DND-41 (cell line): ENCODE measurements around the gene THBS4.

ENCODE experiments used
- ATAC-seq: fragments of 200-7000 bp; cut with Tn5 transposase; 3 replicates; pipeline ENCODE4 v1.9.1; 2021; ENCODE audit warnings: low read depth; ENCODE audit not compliant: insufficient read depth
- DNase-seq: peaks from one replicate; pipeline ENCODE4 v3.0.0-alpha.2; 2020
- H2AFZ ChIP-seq: 2 replicates; pipeline ENCODE4 v1.6.0; 2012; ENCODE audit warnings: low read depth, low read length
- H3K27ac ChIP-seq: 2 replicates; pipeline ENCODE4 v1.5.1; 2012; ENCODE audit warnings: low read length, inconsistent platforms
- H3K27me3 ChIP-seq: fragments of 200-600 bp; sonication (generic); 2 replicates; pipeline ENCODE4 v1.6.0; 2012; ENCODE audit warnings: low read length, mild to moderate bottlenecking, inconsistent platforms; ENCODE audit not compliant: insufficient read depth, poor library complexity
- H3K36me3 ChIP-seq: 2 replicates; pipeline ENCODE4 v1.5.1; 2012; ENCODE audit warnings: low read length, inconsistent platforms; ENCODE audit not compliant: insufficient read depth
- H3K4me1 ChIP-seq: 2 replicates; pipeline ENCODE4 v1.5.1; 2012; ENCODE audit warnings: mild to moderate bottlenecking, low read length; ENCODE audit not compliant: insufficient read depth
- H3K4me2 ChIP-seq: 2 replicates; pipeline ENCODE4 v1.6.0; 2012; ENCODE audit warnings: mild to moderate bottlenecking, moderate library complexity, low read length, inconsistent platforms; ENCODE audit not compliant: insufficient read depth
- H3K4me3 ChIP-seq, 2 experiments: fragments of 200-600 bp in 1 of 2; shearing (Covaris generic) in 1 of 2; 2 replicates each; pipeline ENCODE4 v1.5.1; 2012 to 2016; ENCODE audit warnings: inconsistent platforms in 2 of 2, low read length in 2 of 2, mild to moderate bottlenecking in 2 of 2, low read depth in 1 of 2, moderate library complexity in 1 of 2
- H3K79me2 ChIP-seq: 2 replicates; pipeline ENCODE4 v1.6.0; 2012; ENCODE audit warnings: low read length, inconsistent platforms; ENCODE audit not compliant: insufficient read depth
- H3K9ac ChIP-seq: 2 replicates; pipeline ENCODE4 v1.6.0; 2012; ENCODE audit warnings: low read depth, mild to moderate bottlenecking, inconsistent platforms, low read length, moderate library complexity
- H3K9me3 ChIP-seq: 2 replicates; pipeline ENCODE4 v1.5.1; 2012; ENCODE audit warnings: low read length, moderate library complexity, mild to moderate bottlenecking, inconsistent platforms; ENCODE audit not compliant: insufficient read depth, severe bottlenecking
- H4K20me1 ChIP-seq: 2 replicates; pipeline ENCODE4 v1.6.0; 2012; ENCODE audit warnings: low read length; ENCODE audit not compliant: insufficient read depth
- EZH2 ChIP-seq: IDR thresholded peaks from 3 replicates; pipeline ENCODE4 v1.6.1; 2012; ENCODE audit warnings: borderline replicate concordance, low read depth, mild to moderate bottlenecking, moderate library complexity, low read length, inconsistent platforms; ENCODE audit not compliant: severe bottlenecking
- TF ChIP-seq, protein P1 (sequence below): IDR thresholded peaks from 2 replicates; pipeline ENCODE4 v1.5.1; 2012; ENCODE audit warnings: borderline replicate concordance, low read length, moderate library complexity, mild to moderate bottlenecking; ENCODE audit not compliant: poor library complexity, severe bottlenecking; ENCODE audit errors: extremely low read depth

Gene THBS4

DNA sequence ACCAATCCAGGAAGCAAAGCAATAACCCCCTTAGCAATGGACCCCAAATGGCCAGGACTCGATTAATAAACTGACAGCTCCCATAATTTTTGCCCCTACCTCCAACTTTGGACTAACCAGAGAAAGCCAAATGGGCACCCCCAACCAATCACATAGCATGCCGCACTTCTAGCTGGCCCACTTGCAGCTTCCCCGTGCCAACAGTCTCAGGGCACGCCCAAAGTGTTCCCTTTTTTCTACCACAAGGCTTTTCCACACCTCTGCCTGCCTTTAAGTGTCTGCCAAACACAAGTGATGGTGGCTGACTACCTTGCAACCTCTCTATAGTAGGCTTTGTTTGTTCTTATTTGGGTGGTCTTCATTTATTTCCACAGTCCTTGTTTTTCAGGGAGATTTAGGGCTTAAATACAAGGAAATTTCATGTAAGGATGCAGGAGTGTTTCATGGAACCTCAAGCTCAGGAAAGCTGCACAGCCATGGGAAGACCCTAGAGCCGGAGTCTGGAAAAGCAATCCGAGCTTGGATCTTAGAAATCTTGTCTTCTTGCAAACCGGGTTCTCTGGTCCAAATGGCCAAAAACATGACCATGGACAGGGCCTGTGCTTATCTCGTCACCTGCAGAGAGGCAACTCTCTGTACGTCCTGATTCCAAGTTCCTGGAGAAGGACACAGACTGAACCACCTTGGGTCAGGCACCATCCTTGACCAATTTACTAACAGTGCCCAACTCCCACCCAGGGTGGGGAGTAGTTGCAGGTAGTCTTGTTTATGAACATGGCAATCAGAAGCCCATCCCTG, 89.2 kb downstream of the THBS4 start:
- H3K27ac ChIP-seq, result no peak overlapping the region
- H4K20me1 ChIP-seq, result no peaks in the 10 kb centered on the region
- no peaks in the 10 kb centered on the region for H3K9me3 ChIP-seq
- no peaks in the 10 kb centered on the region for H3K27me3 ChIP-seq
- no peak overlapping the region for H3K4me3 ChIP-seq
- DNase-seq (no peak), ATAC-seq (no peak)
- no peak overlapping the region for H3K4me2 ChIP-seq
- no peak overlapping the region for H2AFZ ChIP-seq
- H3K79me2 ChIP-seq, result no peaks in the 10 kb centered on the region
- H3K4me1 ChIP-seq, result no peaks in the 10 kb centered on the region
- no peak for TF ChIP-seq EZH2
- TF ChIP-seq, protein P1, sequence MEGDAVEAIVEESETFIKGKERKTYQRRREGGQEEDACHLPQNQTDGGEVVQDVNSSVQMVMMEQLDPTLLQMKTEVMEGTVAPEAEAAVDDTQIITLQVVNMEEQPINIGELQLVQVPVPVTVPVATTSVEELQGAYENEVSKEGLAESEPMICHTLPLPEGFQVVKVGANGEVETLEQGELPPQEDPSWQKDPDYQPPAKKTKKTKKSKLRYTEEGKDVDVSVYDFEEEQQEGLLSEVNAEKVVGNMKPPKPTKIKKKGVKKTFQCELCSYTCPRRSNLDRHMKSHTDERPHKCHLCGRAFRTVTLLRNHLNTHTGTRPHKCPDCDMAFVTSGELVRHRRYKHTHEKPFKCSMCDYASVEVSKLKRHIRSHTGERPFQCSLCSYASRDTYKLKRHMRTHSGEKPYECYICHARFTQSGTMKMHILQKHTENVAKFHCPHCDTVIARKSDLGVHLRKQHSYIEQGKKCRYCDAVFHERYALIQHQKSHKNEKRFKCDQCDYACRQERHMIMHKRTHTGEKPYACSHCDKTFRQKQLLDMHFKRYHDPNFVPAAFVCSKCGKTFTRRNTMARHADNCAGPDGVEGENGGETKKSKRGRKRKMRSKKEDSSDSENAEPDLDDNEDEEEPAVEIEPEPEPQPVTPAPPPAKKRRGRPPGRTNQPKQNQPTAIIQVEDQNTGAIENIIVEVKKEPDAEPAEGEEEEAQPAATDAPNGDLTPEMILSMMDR, result no peak
- no peaks in the 10 kb centered on the region for H3K36me3 ChIP-seq
- H3K9ac ChIP-seq, result no peak overlapping the region

DNA sequence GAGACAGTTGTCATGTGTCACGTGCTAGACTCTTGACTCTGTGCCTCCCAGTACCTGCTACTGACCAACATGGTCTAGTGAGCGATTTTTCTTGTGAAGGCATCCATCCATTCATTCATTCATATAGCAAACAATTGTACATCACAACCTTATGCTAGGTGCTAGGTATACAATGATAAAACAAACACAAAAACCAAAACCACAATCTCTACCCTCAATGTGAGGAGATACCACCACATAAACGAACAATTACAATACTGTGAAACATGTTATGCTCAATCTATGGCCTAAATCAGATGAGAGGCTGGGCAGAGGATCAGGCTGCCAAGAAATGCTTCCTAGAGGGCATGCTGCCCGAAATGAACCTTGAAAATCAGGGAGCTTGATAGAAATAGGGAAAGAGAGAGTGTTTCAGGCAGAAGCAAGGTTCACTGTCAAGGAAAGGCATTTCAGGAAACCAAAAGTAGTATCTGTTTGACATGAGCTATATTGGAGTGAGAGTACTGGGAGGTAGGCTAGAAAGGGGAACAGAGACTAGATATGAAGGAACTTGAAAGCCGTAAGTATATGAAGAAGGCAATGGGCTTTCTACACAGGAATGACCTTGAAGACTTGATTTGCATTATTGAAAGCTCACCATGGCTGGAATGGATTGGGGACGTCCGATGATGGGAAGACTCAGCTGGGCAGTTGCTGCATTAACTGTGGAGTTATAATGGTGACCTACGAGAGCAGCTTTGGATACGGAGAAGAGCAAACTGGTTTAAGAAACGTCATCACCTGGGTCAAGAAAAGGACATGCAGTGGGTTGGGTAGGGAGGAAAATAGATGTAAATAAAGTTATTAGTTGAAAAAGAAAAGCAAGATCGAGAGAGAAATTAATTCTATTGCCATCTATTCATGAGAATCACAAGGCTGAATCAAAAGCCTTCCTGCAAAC, 90.1 kb downstream of the THBS4 start:
- no peak for ATAC-seq
- Histone ChIP-seq H4K20me1 (no peaks in the 10 kb centered on the region), H3K4me1 (no peaks in the 10 kb centered on the region), H3K9ac (no peak overlapping the region), H3K27me3 (no peaks in the 10 kb centered on the region), H2AFZ (no peak overlapping the region), H3K4me2 (no peak overlapping the region), H3K36me3 (no peaks in the 10 kb centered on the region), H3K4me3 (no peak overlapping the region), H3K27ac (no peak overlapping the region), H3K79me2 (no peaks in the 10 kb centered on the region), H3K9me3 (no peaks in the 10 kb centered on the region)
- no peak for DNase-seq
- TF ChIP-seq, protein P1, result no peak
- no peak for TF ChIP-seq EZH2

DNA sequence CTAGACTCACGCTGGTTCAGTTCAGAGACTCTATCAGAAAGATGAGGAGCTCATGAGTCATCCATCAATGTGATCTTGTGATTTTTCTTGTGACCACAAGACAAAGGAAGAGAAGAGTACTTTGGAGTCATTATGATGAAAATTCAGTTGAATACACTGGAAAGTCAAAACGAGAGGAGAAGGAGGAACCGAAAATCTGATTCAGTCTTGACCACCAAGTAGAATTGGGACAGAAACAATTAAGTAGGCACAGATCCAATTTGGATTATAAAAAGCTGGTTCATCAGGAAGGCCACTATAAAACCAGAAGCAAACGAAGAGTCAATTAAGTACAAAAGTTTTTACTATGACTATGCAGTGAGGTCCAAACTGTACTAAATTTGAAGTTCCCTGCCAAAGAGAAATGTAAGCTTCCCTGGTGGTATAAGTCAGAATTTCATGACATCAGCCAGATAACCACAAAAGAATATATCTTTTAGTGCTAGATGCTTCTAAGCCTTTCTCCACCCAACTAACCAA, 90.9 kb downstream of the THBS4 start:
- DNase-seq (no peak), ATAC-seq (no peak; the same call in 2 of the 3 replicates)

More for the DNA sequence above, 90.9 kb downstream of the THBS4 start:
- Histone ChIP-seq H3K9me3 (no peaks in the 10 kb centered on the region), H3K9ac (no peak overlapping the region), H3K4me1 (no peaks in the 10 kb centered on the region), H3K27ac (no peak overlapping the region), H3K4me3 (no peak overlapping the region), H3K27me3 (no peaks in the 10 kb centered on the region), H3K4me2 (no peak overlapping the region), H3K79me2 (no peaks in the 10 kb centered on the region), H2AFZ (no peak overlapping the region), H4K20me1 (no peaks in the 10 kb centered on the region), H3K36me3 (no peaks in the 10 kb centered on the region)
- TF ChIP-seq, protein P1, result no peak
- no peak for TF ChIP-seq EZH2
